NCI-H1436 (cell line): ENCODE data around the gene IQCH.

Experiments
- DNase-seq: peaks from one replicate; lab custom pipeline; 2025; lab: John Stamatoyannopoulos, UW

IQCH gene

DNA sequence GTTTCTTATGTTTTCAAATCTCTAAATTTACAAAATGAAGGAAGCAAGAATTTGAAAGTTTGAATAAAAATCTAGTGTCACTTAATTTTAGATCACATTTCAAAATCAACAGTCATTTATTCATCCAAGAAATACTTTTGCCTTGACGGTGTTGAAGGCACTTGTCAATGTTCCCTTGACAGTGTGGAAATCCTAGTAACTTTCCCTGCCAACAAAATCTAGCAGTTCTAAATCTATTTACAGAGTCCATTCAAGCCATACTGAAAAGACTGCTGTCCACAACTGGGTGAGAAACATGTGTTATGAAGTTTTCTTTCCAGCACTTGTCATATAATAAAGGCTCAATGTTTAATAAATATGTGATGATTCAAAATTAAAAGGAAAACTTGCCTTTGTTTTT, 279.3 kb downstream of the IQCH start:
- DNase-seq = no peak

- no peak for DNase-seq
Measured at GRCh38 chr15:67534360-67534759, 279.8 kb downstream of the IQCH start.

DNA sequence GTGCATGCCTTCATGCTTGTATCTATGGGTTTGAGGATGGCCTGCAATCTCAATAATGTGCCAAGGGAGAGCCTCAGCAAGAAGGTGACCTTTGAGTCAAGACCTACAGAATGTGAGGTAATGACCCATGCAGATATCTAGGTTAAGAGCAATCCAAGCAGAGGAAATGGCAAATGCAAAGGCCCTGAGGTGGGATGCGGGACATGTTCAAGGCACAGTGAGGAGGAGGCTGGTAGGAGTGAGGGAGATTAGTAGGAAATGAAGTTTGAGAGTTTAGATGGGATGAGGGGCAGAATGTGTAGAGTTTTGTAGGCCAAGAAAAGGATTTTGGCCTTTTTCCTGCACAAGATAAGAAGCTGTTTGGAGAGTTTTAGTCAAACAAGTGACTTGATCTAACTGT, 283.2 kb downstream of the IQCH start:
- no peak for DNase-seq

DNA sequence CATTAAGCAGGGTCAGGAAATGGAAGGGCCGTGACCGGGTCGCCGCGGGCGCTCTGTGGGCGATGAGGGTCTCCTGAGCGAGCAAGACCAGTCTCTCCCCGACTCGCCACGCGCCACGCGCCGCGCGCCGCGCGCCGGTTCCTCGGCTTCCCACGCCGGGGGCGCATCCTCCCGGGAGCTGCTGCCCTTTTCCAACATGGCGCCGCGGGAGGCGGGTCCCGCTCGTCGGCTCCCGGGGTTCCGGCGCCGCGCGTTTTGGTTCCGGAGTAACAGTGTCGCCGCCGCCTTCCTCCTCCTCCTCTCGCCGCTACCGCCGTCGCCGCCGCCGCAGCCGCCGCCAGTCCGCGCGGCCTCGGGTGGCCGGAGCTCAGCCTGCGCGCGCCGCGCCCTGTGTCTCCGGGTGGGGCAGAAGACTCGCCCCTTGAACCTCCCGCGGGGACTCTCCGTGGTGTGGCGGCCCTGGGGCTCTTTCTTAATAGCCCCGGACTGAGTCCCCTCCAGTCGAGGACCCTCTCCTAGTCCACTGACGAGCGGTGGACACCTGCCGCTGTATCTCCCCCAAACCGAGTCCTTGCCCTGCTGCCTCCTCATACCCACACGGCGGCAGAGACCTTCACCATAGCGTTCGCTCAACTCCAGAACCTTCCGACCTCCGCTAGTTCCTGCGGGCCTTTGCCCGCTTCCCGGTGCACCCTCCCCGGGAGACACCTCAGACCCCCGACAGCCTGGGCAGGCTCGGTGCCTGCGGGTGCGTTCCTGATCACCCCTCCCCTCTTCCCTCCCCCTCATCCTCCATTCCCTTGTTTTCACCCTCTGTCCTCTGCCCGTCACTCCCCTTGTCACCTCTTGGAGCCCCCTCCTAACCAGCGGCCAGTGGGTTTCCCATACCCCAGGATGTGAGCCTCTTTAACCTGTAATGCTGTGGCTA, 288.1 kb downstream of the IQCH start, which contains the start of gene MAP2K5:
Gene MAP2K5 (plus strand): TSS at position 284 of the 928 bp plus-strand sequence. CDS start 633 bp downstream, at position 917.
- DNase-seq = peak; percentile 67

DNA sequence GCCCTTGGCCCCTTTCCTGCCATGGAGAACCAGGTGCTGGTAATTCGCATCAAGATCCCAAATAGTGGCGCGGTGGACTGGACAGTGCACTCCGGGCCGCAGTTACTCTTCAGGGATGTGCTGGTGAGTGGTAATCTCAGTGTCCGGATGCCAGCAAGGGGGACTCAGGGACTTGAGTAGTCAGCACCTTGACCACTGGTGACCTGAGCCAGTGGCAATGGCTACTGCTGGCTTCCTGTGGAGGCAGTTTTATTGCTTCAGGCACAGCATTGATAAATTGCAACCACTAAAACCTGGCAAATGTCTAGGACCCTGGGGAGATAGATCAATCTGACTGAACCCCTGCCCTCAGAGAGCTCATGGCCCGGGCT, 288.7 kb downstream of the IQCH start:
- no peak for DNase-seq

DNA sequence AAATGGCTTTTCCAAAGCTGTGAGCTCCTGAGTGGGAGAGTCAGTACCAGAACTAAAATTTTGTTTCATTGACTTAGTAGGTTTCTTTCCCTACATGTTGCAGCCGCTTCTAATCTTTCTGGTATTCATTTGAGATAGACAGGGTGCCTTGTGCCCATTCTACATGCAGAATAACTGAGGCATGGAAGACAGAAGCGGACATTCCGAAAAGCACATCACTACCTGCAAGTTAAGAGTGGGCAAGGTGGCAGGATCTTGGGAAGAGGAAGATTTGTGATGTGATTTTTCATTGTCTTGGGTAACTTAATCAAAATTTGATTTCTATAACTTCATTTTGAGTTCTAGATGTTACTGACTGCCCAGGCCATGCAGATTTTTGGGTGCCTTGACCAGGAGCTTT, 289.9 kb downstream of the IQCH start:
- no peak for DNase-seq

DNA sequence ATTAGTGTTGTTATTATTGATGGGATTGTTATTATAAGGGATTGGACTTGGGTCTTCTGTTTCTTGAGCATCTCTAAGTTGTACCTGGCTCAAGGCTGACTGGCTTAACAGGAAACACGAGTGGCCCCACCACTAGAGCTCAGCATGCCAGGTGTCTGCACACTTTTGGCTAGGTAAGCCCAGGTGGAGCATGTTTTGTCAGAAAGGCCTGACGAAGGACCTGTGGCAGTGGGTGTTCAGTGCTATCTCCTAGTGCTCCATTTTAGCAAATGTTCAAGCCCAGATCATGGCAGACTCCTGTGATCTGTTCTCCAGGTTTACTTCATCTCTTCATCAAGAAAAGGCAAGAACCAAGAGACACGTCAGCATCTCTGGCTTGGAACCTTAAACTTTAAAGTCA, 291.3 kb downstream of the IQCH start:
- no peak for DNase-seq

GRCh38 chr15:67547064-67547463, 292.5 kb downstream of the IQCH start:
- DNase-seq = no peak

- DNase-seq = no peak
Measured at GRCh38 chr15:67547836-67548235, 293.2 kb downstream of the IQCH start.

DNA sequence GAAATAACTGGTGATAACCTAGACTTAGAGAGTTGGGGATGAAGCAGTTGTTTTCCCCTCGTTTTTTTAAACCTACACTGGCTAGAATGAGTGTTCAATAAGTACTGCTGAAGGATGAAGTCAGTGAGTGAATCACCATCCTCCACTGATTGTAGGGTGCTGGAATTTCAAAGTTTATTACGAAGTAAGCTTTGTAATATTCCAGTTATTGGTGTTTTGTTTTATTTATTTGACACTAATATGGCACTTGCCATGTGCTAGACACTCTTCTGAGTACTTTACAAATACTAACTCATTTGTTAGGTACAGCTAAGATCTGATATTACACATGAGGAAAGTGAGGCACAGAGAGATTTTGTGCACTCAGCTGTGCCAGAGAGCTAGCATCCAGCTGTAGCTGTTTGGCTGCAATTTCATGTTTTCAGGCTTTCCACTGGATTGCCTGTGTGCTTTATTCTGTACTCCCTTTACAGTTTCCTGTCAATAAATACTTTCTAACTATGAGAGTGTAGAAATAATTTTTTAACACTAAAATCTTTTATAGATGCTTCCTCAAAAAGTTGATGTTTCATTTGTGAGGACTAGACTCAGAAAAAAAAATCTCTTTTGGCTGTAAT, 293.8 kb downstream of the IQCH start:
- no peak for DNase-seq

DNA sequence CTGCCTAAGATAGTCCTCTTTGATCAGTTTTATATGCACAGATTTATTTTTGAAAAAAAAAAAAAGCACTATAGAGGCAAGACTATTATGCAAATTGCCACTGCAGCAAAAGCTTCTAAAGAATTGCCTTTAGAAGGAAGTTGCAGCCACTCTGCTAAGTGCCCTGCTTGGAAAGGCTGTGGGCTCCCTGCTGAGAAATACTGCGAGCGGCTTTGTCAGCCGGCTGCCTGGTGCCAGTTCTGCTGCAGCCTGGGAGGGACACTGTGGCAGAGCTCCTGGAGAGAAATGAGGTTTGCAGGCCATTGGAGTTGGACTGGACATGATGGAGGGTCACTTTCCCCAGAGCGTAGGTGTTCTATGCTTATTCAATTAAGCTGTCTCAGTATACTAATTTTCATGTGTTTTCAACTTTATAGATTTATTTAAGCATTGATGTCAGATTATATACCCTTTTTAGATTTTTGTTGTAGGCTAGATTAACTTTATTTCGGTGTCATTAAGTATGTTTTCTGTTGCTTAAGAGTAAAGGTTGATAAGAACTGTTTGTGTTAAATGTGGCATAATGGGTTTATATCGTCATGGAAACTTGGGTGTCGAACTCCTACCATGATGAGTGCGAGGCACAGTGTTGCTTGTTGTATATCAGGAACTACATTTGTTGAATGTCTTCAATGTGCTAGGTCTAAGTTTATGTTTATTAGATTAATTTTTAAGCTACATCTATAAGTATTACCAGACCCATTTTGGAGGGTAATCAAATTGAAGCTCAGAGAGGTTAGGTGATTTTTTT, 294.5 kb downstream of the IQCH start:
- DNase-seq = no peak

- no peak for DNase-seq
Measured at GRCh38 chr15:67549736-67550135, 295.1 kb downstream of the IQCH start.

GRCh38 chr15:67550522-67550921, 295.9 kb downstream of the IQCH start:
- DNase-seq = no peak

DNA sequence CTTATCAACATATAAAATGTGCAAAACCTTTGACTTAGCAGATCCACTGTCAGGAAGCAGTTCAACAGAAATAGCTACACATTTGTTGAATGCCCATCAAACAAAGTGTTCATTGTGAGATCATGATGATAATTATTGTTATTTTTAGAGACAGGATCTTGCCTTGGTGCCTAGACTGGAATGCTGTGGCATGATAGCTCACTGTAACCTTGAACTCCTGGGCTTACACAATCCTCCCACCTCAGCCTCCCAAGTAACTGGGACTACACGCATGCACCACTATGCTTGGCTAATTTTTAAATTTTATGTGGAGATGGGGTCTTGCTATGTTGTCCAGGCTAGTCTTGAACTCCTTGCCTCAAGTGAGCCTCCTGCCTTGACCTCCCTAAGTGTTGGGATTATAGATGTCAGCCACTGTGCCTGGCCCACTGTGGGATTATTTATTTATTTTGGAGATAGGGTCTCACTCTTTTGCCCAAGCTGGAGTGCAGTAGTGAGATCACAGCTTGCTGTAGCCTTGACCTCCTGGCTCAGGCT, 296.7 kb downstream of the IQCH start:
- DNase-seq = no peak
